LoVo (cell line): ENCODE measurements around the gene GNA14.
"Not testable (repeated sequence)": the region's sequence is repeated elsewhere in the genome, so short reads cannot be mapped to it uniquely, and the experiment has no call there.

Experiments used
- DNase-seq: peaks from one replicate; pipeline ENCODE4 v3.0.0-alpha.2; 2016; ENCODE audit warnings: low spot score

Gene GNA14

DNA sequence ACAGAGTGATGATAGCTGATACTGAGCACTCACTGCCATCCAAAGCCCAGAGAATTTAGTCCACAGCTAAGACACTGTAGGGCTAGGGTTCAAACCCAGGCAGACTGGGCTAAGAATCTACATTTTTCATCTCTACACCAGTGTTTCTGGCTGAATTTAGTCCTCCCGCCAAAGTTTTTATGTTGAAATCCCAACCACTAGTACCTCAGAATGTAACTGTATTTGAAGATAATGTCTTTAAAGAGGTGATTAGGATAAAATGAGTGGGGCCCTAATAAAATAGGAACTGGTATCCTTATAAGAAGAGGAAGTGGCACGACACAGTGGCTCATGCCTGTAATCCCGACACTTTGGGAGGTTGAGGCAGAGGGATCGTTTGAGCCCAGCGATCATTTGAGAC, 4.3 kb downstream of the GNA14 start:
- no peak for DNase-seq

DNA sequence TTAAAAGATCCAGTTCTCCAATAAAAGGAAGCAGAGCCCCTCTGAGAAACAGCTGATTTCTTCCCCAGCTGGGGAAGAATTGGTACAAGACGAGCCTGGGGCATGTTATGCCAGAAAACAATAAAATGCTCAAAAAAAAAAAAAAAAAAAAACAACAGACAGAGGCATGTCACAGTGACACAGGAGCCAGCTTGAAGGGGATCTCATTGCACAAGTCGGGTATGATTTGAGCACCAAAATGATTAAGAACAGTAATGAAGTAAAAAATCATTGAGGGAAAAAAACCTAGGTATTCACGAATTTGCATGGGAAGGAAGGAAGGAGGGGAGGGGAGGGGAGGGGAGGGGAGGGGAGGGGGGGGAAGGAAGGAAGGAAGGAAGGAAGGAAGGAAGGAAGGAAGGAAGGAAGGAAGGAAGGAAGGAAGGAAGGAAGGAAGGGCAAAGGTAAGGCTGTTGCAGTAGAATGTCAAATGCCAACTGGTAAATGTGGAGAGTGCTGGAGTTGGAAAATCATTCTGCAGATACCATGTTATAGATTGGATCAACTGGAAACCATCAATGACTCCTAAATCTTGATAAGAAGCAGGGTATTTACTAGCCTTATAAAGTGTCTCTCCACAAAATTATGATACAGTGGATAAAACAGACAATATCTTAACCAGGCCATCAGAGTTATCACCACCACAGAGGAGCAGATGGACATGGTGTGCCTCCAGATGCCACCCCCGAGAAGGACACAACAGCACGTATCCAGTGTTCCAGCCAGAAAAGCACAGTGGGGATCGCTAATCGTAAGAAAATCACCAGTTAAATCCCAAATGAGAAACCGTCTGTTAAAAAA, 7.2 kb downstream of the GNA14 start:
- no peak for DNase-seq

DNA sequence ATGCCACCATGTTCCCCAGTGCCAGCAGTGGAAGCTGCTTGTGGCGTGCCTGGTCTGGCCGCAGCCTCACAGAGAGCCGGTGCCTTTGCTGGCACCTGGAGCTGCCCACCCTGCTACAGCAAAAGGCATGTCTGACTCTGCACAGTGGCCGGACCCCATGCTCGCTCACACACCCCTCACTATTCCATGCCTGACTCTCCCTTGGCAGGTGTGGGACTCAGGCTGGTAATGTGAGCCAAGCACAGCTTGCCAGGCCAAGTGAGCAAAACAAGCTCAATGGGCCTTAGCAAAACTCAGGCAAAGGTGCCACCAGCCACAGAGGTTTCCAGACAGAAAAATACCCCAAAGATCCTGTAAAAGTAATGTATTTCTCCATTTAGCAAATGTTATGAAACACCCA, 15.5 kb downstream of the GNA14 start:
- no peak for DNase-seq

DNA sequence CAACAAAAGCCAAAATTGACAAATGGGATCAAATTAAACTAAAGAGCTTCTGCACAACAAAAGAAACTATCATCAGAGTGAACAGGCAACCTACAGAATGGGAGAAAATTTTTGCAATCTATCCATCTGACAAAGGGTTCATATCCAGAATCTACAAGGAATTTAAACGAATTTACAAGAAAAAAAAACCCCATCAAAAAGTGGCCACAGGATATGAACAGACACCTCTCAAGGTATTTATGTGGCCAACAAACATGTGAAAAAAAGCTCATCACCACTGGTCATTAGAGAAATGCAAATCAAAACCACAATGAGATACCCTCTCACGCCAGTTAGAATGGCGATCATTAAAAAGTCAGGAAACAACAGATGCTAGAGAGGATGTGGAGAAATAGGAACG, 19.3 kb downstream of the GNA14 start:
- DNase-seq = not testable (repeated sequence)

DNA sequence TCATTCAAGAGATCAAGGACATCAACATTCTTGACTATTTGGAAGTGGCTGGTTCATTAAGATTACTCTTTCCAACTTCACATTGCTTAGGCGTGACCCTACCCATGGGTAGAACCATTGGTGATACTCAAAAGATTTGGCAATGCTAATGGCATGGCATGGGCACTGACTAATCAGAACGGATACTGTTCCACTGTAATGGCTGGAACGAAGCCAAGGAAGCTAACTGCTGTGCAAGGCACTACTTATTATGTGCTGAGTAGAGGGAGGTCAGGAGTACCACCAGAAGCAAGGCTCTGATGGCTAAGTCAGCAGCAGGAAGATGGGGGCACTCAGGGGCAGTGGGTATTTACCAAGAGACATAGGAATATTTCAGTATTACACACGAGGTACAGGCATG, 31.9 kb downstream of the GNA14 start:
- DNase-seq = no peak

DNA sequence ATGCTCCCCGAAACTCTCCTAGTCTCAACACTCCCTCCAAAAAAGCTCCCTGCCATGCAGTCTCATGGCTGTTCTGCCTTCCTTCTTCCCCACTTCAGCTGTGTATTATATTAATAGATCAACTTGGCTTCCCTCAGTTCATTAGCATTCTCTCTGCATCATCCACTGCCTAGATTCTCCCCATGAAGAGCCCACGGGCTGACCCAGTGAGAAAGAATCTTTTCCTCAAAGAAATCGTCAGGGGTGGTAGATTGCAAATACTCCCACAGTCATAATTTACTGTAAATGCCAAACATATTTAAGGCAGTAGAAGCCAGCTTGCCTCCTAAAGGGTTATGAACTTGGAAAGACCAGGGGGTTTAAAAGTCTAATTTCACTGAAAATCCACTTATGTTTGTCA, 33.5 kb downstream of the GNA14 start:
- no peak for DNase-seq

DNA sequence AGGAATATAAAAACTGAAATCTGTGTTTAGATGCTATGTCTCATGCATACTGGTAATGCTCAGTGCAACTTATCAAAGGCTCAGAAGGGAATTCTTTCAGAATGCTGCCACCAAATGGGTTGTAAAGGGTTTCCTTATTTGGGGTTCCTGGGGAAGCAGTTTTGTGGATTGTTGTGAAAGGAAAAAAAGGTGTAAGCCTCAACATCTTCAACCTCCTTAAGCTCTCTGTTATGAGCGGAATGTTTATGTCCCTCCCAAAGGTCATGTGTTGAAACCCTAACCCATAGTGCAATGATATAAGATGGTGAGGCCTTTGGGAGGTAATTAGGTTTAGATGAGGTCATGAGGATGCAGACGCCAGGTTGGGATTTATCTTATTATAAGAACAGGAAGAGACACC, 41.6 kb downstream of the GNA14 start:
- no peak for DNase-seq

DNA sequence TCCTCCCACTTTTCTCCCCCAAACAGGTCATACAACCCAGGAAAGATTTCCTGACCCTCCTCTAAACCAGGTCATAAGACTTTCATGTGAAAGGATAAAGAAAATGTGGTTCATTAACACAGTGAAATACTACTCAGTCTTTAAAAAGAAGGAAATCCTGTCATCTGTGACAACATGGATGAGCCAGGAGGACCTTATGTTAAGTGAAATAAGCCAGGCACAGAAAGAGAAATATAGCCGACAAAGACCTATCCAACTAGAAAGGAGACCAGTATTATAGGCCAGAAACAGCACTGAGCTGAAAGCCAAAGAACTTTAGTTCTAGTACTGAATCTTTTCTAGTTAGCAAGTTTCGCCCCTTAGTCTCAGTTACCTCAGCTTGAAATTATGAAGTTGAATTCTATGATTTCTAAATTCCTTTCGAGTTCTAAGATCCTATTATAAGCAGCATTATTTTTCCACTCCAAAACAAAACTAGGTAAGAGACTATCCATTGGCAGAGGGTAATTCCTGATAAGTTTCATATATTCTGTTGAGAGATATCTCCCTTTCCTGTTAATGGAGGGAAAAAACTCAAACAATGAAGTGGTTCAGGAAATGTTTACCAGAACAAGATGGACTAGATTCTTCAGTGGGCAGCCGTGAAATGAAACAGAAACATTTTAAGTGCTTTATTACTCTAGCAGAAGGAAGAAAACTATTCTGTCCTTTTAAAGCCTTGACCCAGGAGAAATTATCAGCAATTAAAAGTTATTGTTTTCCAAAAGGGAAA, 42.5 kb downstream of the GNA14 start:
- no peak for DNase-seq

DNA sequence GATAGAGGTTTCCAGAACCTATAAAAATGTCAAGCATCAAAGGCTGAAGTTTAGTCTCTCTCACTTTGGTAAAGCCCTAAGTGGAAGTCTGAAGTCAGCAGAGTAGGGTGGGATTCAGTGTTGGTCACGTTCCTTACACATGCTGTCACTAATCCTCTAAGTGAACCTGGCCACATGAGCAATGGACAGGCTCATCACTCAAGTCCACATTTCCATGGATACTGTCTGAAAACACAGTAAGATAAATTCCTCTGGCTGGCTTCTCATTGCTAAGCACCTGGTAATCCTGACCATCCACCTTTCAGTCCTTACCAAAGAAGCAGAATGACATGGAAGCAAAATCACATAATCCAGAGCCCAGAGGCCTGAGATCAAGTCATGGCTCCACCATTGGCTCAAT, 43.8 kb downstream of the GNA14 start:
- no peak for DNase-seq

DNA sequence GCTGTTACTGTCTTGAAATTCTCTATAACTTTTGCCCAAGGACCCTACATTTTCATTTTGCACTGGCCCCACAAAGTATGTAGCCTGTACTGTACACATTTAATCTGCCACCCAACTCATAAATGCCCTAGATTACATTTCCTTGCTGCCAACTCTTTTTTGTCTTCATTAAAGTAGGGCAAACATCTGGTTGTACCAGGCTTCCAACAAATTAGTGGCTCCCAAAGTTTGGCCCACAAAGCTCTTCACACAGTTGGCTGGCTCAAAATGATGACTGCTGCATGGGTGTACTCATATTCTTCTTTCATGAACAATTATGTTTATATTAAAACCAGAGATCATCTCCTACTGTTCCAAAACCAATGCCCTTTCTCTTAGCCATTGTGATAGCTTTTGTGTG, 45.3 kb downstream of the GNA14 start:
- DNase-seq = no peak

DNA sequence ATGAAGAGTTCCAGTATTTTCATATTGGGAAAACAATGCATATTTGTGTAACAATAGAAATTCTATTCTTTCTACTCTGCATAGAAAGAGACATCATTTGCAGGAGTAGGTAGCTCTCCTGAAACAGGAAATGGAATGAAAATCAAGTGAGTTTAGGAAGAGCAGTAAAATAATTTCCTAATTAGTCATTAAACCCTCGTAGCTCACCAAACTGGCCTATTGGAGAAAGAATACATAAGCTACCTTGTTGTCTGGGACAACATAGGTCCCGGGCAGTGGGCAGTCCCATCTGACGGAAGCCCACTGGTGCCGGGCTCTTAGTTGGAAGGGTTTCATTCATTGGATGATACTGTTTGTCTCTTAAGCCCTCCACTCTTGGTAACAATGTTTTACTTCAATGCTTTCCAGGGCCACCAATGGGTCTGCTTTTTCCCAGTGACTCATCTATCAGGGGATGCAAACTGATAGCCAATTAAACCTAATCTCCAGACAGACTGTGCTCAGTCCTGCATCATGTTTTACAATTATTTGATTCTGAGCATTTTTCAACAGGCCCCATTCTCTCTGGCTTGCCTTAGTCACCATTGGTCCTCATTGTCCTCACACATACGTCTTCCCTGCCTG, 46.5 kb downstream of the GNA14 start:
- DNase-seq = no peak

DNA sequence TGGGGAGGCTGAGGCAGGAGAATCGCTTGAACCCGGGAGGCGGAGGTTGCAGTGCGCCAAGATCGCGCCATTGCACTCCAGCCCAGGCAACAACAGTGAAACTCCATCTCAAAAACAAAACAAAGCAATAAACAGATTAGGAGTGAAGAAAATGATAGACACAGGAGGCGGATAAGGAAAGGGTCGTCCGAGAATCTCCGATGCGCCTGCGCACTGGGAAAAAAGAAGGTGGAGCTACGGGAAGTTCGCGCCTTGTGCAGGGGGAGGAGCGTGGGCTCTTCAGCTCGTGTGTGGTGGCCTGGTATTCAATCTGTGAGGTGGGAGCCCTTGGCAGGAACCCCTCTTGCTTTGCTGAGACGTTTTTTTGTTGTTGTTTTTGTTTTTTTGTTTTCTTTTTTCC, 47.3 kb downstream of the GNA14 start:
- no peak for DNase-seq

DNA sequence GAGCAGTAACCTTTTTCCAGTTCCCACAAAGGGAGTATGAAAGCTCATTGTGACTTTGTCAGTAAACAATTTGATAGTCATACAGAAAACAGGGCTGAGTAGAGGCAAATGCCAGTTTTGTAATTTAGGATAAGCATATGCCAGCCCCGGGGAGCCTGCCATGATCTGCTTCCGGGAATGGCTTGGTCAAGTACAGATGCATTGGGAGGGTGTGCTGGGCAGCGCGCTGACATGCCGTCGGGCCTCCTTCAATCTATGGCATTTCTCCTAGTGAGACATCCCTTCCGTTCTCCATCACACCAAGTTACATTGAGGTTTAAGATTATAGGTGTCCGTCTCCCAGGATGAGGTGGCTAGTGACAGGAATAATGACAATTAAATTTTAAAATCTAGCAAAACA, 48.6 kb downstream of the GNA14 start:
- no peak for DNase-seq

DNA sequence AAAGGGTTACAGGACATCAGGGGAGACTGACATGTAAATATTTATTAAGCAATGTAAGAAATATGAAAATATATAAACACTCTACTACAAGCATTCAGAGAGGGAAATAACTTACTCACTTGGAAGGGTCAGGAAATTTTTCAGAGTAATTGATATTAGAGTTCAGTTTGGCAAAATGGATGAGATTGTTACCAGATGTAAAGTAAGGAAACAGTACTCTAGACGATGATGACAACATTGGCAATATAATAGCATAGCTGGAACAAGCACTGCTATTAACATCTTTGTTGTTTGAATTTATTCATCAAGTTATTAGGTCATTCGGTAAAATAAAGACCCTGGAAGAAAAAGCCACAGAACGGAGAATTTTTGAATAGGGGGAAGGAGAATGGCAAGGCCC, 49.1 kb downstream of the GNA14 start:
- no peak for DNase-seq

DNA sequence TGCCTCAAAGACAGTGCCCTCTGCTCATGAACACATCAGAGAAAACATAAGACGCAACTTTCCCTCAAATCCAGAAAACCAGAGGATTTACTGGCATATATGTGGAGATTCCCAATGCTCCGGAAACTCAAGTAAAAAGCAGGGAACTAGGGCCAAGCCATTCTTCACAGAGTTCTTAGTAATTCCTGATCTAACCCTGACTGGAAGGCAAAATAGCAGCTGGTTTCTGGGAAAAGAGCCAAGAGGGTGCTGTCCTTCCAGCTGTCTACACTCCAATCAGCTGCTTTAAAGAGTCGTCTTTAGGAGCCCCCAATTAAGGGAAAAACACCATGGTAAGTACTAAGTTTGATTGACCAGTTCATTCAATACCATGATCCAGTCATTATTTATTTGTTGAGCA, 49.6 kb downstream of the GNA14 start:
- DNase-seq = no peak

DNA sequence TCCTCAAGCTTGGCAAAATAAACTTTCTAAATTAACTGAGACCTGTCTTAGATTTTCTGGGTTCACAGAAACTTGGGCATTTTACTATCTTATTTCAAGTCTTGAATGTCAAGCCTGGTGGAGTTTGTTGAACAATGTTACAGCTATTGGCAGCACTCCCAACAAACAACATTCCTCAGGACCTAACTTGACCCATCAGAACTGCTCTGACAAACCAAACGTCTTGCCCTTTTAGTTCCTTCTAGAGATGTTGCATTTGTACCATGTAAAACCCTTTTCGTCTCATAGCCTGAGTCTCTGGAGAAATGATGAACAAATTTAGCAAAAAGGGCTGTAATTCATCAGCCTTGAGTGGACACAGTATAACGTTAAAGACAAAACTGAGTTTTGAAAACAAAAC, 51.1 kb downstream of the GNA14 start:
- DNase-seq = no peak

DNA sequence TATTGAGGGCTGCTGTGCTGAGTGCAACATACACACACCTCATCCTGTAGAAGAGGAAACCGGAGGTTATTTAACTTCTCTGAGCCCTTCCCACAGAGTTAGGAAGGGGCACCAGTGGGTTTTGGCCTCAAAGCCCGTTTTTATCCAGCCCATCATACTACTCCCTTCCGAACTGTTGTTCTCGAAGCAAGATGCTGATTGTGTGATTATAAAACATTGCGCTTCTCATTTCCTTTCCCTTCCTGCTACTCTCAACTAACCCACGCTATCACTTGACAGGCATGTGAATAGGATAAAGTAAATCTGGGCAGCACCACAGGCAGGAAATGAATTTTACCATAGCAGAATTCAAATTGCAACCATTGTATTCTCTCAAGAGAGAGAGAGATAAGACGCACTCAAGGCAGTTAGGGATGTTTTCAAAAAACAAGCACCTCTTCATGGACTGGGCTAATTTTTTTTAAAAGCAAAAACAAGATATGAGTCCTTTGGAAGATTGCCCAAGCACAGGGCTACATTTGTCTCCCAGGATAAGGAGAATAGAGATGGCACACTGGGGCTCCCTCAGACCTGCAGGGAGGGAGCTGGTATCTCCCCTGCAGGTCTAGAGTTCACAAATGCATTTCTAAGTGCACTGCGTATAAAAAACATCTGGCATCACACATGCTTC, 52.6 kb downstream of the GNA14 start:
- no peak for DNase-seq

DNA sequence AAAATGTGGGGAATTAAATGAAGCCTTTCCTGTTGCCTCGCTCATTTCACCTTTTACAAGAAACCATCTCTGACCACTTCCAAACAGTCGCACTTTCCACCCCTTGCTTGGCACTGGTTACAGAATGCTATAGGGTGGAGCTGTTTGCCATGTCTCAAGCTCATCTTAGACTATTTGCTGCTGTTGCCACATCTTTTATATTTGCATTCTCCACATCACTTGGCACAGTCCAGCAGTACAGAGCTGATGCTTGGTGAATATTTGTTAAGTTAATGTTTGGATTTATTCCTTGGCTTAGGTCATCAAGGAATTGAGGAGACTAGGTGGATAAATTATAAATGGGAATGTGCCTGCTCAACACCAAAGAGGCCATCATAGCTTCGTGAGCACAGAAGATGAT, 53.2 kb downstream of the GNA14 start:
- no peak for DNase-seq

DNA sequence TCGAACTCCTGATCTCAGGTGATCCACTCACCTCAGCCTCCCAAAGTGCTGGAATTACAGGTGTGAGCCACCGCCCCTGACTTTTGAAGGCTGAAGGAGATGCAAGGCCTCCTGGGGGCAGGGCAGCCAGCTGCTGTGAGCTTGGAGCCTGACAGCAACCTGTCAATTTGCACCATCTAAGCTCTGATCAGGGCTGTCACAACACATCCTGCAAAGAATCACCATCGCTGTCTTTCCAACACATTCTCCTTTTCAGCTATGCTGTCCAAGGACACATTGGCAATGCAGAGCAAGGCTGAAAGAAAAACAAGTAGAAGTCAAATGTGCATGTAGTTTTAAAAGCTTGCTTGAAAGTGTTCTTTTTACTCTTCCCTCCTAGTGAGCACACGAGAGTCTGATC, 54.6 kb downstream of the GNA14 start:
- DNase-seq = no peak

DNA sequence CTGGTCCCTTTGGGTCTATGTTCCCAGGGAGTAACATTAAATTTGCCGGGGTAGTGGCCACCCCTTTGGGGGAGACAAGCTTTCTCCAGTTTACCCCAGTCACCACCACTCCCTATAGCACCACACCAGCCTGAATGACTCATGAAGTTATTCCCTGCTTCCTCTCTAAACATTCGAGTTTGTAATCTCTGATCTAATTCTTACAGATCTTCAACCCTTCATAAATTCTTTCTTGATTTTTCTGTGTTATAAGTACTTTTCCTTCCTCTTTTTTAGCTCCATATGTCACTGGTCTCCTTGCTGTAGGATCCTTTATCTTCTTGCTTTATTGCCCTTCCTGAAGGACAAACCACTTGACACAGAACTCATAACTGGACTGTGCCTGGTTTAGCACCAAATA, 55.6 kb downstream of the GNA14 start:
- DNase-seq = no peak

DNA sequence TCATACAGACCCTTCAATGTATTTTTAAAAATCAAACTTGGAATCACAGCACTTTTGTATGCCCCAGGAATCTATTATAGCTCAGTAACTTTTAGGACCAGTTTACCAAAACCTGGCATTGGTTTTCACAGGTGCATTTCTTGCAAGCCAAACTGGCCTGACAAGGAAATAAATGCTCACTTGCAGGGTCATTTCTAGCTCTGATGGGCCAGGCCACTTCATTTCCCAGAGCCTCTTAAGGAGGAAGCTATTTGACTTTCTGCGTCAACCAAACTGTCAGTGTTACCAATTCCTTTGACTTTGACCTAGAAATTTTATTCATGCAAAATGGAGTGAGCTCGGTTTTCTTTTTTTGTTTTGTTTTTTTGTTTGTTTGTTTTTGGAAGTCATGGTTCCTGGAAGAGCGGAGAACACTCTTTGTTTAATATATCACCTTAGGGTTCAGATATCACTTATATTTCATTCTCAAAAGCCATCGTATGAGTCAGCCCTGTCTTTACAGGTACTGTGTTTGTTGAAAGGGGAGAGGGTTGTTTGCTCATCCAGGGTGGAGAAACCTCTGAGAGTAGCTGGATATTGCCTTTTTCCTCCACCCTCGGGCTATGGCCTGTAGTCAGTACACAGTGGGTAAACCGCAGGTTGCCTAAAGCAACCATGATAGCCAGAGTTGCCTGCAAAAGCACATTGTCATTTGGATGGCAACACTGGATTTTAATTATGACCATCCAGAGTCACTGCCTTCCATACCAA, 58.9 kb downstream of the GNA14 start:
- peak; percentile 74 for DNase-seq
